MG63 (cell line): Measurements from ENCODE around the gene CGB2. TPM values are rescaled to one million over a fixed set of nuclear protein-coding genes. Genes with fewer than 3 reads are reported as not detected.
A peak's percentile ranks its signal among the peaks of the same experiment; 100 is the strongest.
"Not testable (repeated sequence)": the region's sequence is repeated elsewhere in the genome, so short reads cannot be mapped to it uniquely, and the experiment has no call there.

ENCODE experiments used
- DNase-seq: peaks from one replicate; pipeline ENCODE4 v3.0.0-alpha.2; 2020
- H3K27me3 ChIP-seq: fragments of 250-450 bp; sonication (Bioruptor Pico); 2 replicates; pipeline ENCODE4 v1.5.1; 2020; ENCODE audit warnings: mild to moderate bottlenecking, moderate library complexity
- H3K36me3 ChIP-seq: fragments of 250-450 bp; sonication (Bioruptor Pico); 2 replicates; pipeline ENCODE4 v1.5.1; 2020; ENCODE audit warnings: mild to moderate bottlenecking, moderate library complexity
- H3K4me3 ChIP-seq: fragments of 250-450 bp; sonication (Bioruptor Pico); 2 replicates; pipeline ENCODE4 v1.5.1; 2020; ENCODE audit warnings: mild to moderate bottlenecking, moderate library complexity
- H3K9me3 ChIP-seq: fragments of 250-450 bp; sonication (Bioruptor Pico); 2 replicates; pipeline ENCODE4 v1.5.1; 2020; ENCODE audit warnings: mild to moderate bottlenecking, moderate library complexity
- total RNA-seq: library from RNA; depleted of rRNA; stranded (reverse); fragments of >200 nt; shearing (Covaris generic); gene quantifications from 2 replicates; pipeline ENCODE4 v1.2.3, GENCODE V29; 2014; ENCODE audit warnings: low replicate concordance

The CGB2 gene
- total RNA-seq, 1 experiment from 2014 or later: not detected

DNA sequence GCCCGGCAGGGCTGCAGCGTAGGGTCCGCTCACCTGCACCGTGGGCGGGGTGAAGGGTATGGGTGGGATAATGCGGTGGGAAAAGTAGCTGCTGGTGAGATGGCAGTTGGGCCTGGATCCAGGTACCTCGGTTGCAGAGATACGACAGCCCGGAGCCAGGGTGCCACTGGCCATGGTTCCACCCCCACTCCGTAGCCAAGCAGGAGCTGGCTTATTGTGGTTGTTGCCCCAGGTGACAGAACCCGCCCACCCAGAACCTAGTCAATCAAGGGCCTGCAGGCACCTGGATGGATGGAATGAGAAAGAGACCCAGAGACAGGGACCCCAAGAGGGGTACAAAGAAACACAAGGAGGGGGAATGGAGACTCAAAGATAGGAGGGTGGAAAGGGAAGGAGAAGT lies 11.3 kb upstream of the CGB2 start:
- H3K4me3 ChIP-seq: no peak overlapping the region

GRCh38 chr19:49020931-49021895 lies 10.5 kb upstream of the CGB2 start:
- no peaks in the 10 kb centered on the region for H3K9me3 ChIP-seq
- peak; percentile 41 for DNase-seq
- H3K36me3 ChIP-seq: no peaks in the 10 kb centered on the region
- H3K4me3 ChIP-seq: no peak overlapping the region
- peaks cover 11% of the 10 kb centered on the region for H3K27me3 ChIP-seq

More for the DNA sequence above, 11.3 kb upstream of the CGB2 start:
- DNase-seq: no peak
- Histone ChIP-seq H3K27me3 (peaks cover 11% of the 10 kb centered on the region), H3K9me3 (no peaks in the 10 kb centered on the region), H3K36me3 (peaks cover 6% of the 10 kb centered on the region)

DNA sequence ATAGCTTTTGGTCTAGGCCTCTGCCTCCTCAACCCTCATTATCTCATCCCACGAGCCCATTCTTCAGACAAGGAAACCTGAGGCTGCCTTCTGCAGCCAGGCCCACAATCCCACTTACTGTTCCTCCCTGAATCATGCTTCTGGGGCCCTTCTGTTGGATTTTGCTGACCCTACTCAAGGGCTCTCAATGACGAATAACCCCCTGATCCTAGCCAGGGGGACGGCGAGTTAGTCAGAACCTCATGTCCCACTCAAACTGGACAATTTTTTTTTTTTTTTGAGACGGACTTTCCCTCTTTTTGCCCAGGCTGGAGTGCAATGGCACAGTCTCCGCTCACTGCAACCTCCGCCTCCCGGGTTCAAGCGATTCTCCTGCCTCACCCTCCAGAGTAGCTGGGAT lies 9.6 kb upstream of the CGB2 start:
- DNase-seq: no peak
- Histone ChIP-seq H3K27me3 (peaks cover 11% of the 10 kb centered on the region), H3K36me3 (no peaks in the 10 kb centered on the region), H3K4me3 (no peak overlapping the region), H3K9me3 (no peaks in the 10 kb centered on the region)

GRCh38 chr19:49024233-49024632 lies 7.5 kb upstream of the CGB2 start, which contains the start of gene CGB3:
Gene CGB3, minus strand, starts transcription at chr19:49024333. Its CDS starts 362 bp downstream, at chr19:49023971.
- DNase-seq, H3K27me3 ChIP-seq, H3K36me3 ChIP-seq, H3K9me3 ChIP-seq, H3K4me3 ChIP-seq: not testable (repeated sequence)

- not testable (repeated sequence) for H3K27me3 ChIP-seq, H3K36me3 ChIP-seq, H3K9me3 ChIP-seq, DNase-seq, H3K4me3 ChIP-seq
These were observed 6.6 kb upstream of the CGB2 start for GRCh38 chr19:49025088-49025487.

GRCh38 chr19:49025599-49025998 lies 6.1 kb upstream of the CGB2 start:
- H3K27me3 ChIP-seq, H3K4me3 ChIP-seq, H3K9me3 ChIP-seq, H3K36me3 ChIP-seq: not testable (repeated sequence)
- DNase-seq: peak; percentile 60

DNA sequence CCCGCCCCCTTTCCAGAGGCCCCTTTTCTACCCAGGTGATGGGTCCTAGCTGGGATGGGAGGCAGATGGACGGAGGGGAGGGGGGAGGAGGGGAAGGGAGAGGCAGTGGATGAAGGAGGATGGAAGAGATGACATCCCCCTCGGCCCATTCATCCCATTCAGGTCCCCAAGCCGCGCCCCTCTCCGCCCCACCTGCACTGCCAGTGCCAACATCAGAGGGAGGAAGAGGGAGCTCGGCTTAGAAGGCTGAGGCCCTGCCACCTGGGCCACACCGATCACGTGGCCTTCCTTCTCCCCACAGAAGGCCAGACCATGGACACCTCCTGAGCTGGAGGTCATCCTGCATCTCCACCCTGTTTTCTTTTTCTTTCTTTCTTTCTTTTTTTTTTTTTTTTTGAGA lies 3.0 kb upstream of the CGB2 start:
- not testable (repeated sequence) for DNase-seq, H3K9me3 ChIP-seq, H3K4me3 ChIP-seq, H3K36me3 ChIP-seq, H3K27me3 ChIP-seq

DNA sequence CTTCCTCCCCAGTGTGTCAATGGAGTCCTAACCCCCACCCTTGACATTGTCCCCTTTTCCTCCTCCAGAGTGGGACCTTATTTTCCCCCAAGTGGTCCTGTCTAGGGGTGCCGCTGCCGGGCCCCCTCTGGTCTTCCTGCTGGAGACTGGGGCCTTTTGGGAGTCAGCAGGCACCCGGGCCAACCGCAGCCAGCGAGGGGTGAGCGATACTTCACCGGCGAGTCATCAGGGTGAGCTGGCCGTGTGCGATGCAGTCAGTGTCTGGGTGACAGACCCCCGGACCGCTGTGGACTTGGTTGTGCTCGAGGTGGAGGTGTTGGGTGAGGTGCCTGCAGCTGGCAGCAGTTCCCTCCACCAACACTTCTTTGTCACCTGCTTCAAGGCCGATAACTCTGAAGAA lies 1.9 kb upstream of the CGB2 start:
- DNase-seq: peak; percentile 55
- H3K27me3 ChIP-seq, H3K4me3 ChIP-seq, H3K36me3 ChIP-seq, H3K9me3 ChIP-seq: not testable (repeated sequence)

DNA sequence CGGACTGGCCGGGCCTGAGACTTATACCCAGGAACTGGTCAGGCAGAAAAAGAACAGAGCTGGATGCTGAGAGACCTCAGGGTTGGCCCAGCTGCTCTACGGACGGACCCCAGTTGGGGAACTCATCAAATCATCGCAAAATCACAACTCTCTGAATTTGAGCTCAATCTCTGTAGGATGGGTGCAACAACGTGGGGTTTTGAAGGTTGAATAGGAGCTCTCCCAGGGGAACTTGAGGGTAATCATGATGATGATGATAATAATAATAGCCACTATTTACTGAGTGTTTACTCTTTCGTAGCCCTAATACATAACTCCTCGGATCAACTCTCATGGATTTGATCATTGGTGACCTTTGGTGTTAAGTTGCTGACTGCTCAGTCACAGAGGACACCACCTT lies 1.4 kb upstream of the CGB2 start:
- DNase-seq, H3K27me3 ChIP-seq, H3K36me3 ChIP-seq, H3K9me3 ChIP-seq, H3K4me3 ChIP-seq: not testable (repeated sequence)

GRCh38 chr19:49036815-49037214 lies 5.1 kb downstream of the CGB2 start, which contains the start of gene CGB1:
Gene CGB1, minus strand, starts transcription at chr19:49036895. Its CDS starts 184 bp downstream, at chr19:49036711.
- H3K4me3 ChIP-seq, H3K36me3 ChIP-seq, H3K27me3 ChIP-seq, H3K9me3 ChIP-seq: not testable (repeated sequence)
- DNase-seq: peak; percentile 48

GRCh38 chr19:49038111-49038510 lies 6.4 kb downstream of the CGB2 start:
- not testable (repeated sequence) for H3K4me3 ChIP-seq, H3K27me3 ChIP-seq, H3K9me3 ChIP-seq, H3K36me3 ChIP-seq, DNase-seq

DNA sequence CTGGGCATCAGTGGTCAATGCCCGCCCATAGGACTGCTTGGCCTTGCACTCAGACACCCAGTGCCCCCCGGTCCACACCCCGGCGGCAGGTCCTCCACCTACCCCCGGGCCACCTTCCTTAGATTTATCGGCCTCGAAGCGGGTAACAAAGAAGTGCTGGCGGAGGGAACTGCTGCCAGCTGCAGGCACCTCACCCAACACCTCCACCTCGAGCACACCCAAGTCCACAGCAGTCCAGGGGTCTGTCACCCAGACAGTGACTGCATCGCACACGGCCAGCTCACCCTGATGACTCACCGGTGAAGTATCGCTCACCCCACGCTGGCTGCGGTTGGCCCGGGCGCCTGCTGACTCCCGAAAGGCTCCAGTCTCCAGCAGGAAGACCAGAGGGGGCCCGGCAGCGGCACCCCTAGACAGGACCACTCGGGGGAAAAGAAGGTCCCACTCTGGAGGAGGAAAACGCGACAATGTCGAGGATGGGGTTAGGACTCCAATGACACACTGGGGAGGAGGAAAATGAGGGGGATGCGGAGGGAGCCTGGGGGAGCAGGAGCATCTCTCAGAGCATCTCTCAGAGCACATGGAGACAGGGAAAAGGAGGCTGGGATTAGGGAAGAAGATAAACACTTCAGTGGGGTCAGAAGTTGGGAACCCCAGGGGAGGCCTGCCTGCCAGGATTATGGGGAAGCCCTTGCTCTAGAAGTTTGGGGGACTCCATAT lies 7.0 kb downstream of the CGB2 start:
- H3K36me3 ChIP-seq, H3K27me3 ChIP-seq, H3K4me3 ChIP-seq, H3K9me3 ChIP-seq: not testable (repeated sequence)
- peak; percentile 81 for DNase-seq

DNA sequence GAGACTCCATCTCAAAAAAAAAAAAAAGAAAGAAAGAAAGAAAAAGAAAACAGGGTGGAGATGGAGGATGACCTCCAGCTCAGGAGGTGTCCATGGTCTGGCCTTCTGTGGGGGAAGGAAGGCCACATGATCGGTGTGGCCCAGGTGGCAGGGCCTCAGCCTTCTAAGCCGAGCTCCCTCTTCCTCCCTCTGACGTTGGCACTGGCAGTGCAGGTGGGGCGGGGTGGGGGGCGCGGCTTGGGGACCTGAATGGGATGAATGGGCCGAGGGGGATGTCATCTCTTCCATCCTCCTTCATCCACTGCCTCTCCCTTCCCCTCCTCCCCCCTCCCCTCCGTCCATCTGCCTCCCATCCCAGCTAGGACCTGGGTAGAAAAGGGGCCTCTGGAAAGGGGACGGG lies 8.0 kb downstream of the CGB2 start:
- not testable (repeated sequence) for H3K27me3 ChIP-seq, H3K36me3 ChIP-seq, DNase-seq, H3K9me3 ChIP-seq, H3K4me3 ChIP-seq

GRCh38 chr19:49042177-49042576 lies 10.5 kb downstream of the CGB2 start:
- Histone ChIP-seq H3K9me3 (no peaks in the 10 kb centered on the region), H3K36me3 (no peaks in the 10 kb centered on the region), H3K4me3 (no peak overlapping the region), H3K27me3 (no peaks in the 10 kb centered on the region)
- peak; percentile 43 for DNase-seq

- DNase-seq, H3K27me3 ChIP-seq, H3K36me3 ChIP-seq, H3K9me3 ChIP-seq, H3K4me3 ChIP-seq: not testable (repeated sequence)
These were observed 11.0 kb downstream of the CGB2 start for GRCh38 chr19:49042666-49043065.

DNA sequence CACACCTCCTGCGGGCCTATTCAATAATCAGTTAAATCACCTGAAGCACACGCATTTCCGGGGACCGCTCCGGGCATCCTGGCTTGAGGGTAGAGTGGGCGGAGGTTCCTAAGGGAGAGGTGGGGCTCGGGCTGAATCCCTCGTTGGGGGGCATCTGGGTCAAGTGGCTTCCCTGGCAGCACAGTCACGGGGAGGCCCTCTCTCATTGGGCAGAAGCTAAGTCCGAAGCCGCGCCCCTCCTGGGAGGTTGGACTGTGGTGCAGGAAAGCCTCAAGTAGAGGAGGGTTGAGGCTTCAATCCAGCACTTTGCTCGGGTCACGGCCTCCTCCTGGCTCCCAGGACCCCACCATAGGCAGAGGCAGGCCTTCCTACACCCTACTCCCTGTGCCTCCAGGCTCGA lies 11.9 kb downstream of the CGB2 start, which contains the start of gene CGB5:
Gene CGB5, plus strand, starts transcription at position 301 of the 400 bp plus-strand sequence. CDS start 362 bp downstream, outside the sequence.
- not testable (repeated sequence) for DNase-seq, H3K36me3 ChIP-seq, H3K4me3 ChIP-seq, H3K9me3 ChIP-seq, H3K27me3 ChIP-seq

- H3K4me3 ChIP-seq, H3K36me3 ChIP-seq, DNase-seq, H3K27me3 ChIP-seq, H3K9me3 ChIP-seq: not testable (repeated sequence)
These were observed 17.3 kb downstream of the CGB2 start, which contains the start of gene CGB8 for GRCh38 chr19:49049011-49049410. Gene CGB8, minus strand, starts transcription at chr19:49049111. Its CDS starts 372 bp downstream, at chr19:49048739.
